ENCODE measurements around the gene OLFML2A. TPM values are rescaled to one million over a fixed set of nuclear protein-coding genes. Genes with fewer than 3 reads are reported as not detected.

The OLFML2A gene
- total RNA-seq, 1 experiment from 2014 or later = 6.7 TPM

DNA sequence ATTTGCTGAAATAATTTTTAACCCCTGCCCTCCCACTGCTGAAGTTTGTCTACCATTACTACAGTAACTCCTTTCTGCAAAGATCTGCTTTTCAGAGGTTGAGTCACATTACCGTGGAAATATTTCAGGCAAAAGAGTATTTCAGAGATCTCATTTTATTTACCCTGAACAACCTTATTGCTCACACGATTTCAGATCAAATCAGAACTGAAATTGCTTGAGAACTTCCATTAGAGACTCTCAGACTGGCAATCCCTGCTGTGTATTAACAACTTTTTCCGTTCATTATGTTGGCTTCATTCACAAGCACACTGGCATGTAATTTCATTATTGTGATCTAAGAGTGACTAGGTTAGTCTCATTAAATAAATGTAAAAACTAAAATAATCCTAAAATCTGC, 21.9 kb upstream of the OLFML2A start:
- ChIA-PET POLR2A (no interaction called here), CTCF (no interaction called here)
- Mint-ChIP-seq H3K4me3 (peak overlapping the region; percentile 8; the same call in 1 of the 2 replicates), H3K27me3 (ENCODE audit: low read depth) (no peaks in the 10 kb centered on the region), H3K27ac (no peak overlapping the region), H3K9me3 (no peaks in the 10 kb centered on the region), H3K36me3 (no peaks in the 10 kb centered on the region), H3K4me1 (peaks cover 84% of the 10 kb centered on the region)
- ATAC-seq (no peak), DNase-seq (ENCODE audit: low spot score) (no peak)
- TF ChIP-seq, protein P1, sequence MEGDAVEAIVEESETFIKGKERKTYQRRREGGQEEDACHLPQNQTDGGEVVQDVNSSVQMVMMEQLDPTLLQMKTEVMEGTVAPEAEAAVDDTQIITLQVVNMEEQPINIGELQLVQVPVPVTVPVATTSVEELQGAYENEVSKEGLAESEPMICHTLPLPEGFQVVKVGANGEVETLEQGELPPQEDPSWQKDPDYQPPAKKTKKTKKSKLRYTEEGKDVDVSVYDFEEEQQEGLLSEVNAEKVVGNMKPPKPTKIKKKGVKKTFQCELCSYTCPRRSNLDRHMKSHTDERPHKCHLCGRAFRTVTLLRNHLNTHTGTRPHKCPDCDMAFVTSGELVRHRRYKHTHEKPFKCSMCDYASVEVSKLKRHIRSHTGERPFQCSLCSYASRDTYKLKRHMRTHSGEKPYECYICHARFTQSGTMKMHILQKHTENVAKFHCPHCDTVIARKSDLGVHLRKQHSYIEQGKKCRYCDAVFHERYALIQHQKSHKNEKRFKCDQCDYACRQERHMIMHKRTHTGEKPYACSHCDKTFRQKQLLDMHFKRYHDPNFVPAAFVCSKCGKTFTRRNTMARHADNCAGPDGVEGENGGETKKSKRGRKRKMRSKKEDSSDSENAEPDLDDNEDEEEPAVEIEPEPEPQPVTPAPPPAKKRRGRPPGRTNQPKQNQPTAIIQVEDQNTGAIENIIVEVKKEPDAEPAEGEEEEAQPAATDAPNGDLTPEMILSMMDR (IDR thresholded peaks at IDR 0.05) = no peak
- TF ChIP-seq, protein P2, sequence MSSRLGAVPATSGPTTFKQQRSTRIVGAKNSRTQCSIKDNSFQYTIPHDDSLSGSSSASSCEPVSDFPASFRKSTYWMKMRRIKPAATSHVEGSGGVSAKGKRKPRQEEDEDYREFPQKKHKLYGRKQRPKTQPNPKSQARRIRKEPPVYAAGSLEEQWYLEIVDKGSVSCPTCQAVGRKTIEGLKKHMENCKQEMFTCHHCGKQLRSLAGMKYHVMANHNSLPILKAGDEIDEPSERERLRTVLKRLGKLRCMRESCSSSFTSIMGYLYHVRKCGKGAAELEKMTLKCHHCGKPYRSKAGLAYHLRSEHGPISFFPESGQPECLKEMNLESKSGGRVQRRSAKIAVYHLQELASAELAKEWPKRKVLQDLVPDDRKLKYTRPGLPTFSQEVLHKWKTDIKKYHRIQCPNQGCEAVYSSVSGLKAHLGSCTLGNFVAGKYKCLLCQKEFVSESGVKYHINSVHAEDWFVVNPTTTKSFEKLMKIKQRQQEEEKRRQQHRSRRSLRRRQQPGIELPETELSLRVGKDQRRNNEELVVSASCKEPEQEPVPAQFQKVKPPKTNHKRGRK (CRISPR knock-in tag; IDR thresholded peaks at IDR 0.05; ENCODE audit: borderline replicate concordance) = no peak
- TF ChIP-seq, protein P3, sequence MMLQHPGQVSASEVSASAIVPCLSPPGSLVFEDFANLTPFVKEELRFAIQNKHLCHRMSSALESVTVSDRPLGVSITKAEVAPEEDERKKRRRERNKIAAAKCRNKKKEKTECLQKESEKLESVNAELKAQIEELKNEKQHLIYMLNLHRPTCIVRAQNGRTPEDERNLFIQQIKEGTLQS (CRISPR knock-in tag; conservative IDR thresholded peaks at IDR 0.05) = no peak
- TF ChIP-seq, protein P4, sequence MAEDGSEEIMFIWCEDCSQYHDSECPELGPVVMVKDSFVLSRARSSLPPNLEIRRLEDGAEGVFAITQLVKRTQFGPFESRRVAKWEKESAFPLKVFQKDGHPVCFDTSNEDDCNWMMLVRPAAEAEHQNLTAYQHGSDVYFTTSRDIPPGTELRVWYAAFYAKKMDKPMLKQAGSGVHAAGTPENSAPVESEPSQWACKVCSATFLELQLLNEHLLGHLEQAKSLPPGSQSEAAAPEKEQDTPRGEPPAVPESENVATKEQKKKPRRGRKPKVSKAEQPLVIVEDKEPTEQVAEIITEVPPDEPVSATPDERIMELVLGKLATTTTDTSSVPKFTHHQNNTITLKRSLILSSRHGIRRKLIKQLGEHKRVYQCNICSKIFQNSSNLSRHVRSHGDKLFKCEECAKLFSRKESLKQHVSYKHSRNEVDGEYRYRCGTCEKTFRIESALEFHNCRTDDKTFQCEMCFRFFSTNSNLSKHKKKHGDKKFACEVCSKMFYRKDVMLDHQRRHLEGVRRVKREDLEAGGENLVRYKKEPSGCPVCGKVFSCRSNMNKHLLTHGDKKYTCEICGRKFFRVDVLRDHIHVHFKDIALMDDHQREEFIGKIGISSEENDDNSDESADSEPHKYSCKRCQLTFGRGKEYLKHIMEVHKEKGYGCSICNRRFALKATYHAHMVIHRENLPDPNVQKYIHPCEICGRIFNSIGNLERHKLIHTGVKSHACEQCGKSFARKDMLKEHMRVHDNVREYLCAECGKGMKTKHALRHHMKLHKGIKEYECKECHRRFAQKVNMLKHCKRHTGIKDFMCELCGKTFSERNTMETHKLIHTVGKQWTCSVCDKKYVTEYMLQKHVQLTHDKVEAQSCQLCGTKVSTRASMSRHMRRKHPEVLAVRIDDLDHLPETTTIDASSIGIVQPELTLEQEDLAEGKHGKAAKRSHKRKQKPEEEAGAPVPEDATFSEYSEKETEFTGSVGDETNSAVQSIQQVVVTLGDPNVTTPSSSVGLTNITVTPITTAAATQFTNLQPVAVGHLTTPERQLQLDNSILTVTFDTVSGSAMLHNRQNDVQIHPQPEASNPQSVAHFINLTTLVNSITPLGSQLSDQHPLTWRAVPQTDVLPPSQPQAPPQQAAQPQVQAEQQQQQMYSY (CRISPR knock-in tag; IDR thresholded peaks at IDR 0.05) = no peak
- TF ChIP-seq RELA (CRISPR knock-in tag; IDR thresholded peaks at IDR 0.05; ENCODE audit: borderline replicate concordance) (no peak), IRF2 (CRISPR knock-in tag; IDR thresholded peaks at IDR 0.05; ENCODE audit: borderline replicate concordance, low read depth) (no peak), MXD4 (CRISPR knock-in tag; IDR thresholded peaks at IDR 0.05; ENCODE audit: borderline replicate concordance) (no peak), ELF4 (CRISPR knock-in tag; IDR thresholded peaks at IDR 0.05; ENCODE audit: low read depth) (no peak)
- TF ChIP-seq, protein P5, sequence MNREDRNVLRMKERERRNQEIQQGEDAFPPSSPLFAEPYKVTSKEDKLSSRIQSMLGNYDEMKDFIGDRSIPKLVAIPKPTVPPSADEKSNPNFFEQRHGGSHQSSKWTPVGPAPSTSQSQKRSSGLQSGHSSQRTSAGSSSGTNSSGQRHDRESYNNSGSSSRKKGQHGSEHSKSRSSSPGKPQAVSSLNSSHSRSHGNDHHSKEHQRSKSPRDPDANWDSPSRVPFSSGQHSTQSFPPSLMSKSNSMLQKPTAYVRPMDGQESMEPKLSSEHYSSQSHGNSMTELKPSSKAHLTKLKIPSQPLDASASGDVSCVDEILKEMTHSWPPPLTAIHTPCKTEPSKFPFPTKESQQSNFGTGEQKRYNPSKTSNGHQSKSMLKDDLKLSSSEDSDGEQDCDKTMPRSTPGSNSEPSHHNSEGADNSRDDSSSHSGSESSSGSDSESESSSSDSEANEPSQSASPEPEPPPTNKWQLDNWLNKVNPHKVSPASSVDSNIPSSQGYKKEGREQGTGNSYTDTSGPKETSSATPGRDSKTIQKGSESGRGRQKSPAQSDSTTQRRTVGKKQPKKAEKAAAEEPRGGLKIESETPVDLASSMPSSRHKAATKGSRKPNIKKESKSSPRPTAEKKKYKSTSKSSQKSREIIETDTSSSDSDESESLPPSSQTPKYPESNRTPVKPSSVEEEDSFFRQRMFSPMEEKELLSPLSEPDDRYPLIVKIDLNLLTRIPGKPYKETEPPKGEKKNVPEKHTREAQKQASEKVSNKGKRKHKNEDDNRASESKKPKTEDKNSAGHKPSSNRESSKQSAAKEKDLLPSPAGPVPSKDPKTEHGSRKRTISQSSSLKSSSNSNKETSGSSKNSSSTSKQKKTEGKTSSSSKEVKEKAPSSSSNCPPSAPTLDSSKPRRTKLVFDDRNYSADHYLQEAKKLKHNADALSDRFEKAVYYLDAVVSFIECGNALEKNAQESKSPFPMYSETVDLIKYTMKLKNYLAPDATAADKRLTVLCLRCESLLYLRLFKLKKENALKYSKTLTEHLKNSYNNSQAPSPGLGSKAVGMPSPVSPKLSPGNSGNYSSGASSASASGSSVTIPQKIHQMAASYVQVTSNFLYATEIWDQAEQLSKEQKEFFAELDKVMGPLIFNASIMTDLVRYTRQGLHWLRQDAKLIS (CRISPR knock-in tag; IDR thresholded peaks at IDR 0.05; ENCODE audit: borderline replicate concordance) = no peak

DNA sequence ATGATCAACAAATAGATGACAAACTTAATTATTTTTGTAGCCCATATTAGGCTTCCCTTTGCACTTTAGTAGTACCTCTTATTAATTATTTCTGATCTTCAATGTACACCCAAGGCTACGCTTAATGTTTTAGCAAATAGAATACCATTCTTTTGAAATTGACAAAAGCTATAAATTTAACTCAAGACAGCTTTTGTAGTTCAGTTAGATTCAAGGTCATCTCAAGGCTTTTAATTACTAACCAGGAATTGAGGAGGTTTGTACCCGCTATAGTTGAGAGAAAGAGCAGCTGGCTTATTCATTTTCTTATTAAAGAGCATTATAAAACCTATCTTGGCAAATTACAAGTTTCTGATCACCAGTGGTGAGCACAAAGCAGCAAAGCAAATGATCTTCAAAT, 20.9 kb upstream of the OLFML2A start:
- POLR2A ChIA-PET = no interaction called here
- H3K36me3 Mint-ChIP-seq = no peaks in the 10 kb centered on the region
- ATAC-seq (no peak), DNase-seq (ENCODE audit: low spot score) (no peak)
- H3K4me3 Mint-ChIP-seq = peak overlapping the region; percentile 49
- peaks cover 86% of the 10 kb centered on the region for H3K4me1 Mint-ChIP-seq
- no peaks in the 10 kb centered on the region for H3K9me3 Mint-ChIP-seq
- CTCF ChIA-PET = interaction anchor here (1.2 to 3.8 kb wide), 2 partner anchors 16 to 138 kb away, joined by 5 to 12 read pairs; no protein-coding TSS in a partner anchor
- no peaks in the 10 kb centered on the region for H3K27me3 Mint-ChIP-seq (ENCODE audit: low read depth)
- peak overlapping the region; percentile 87 for H3K27ac Mint-ChIP-seq
- TF ChIP-seq OVOL2 (CRISPR knock-in tag; IDR thresholded peaks at IDR 0.05; ENCODE audit: borderline replicate concordance) (no peak), ZNF219 (CRISPR knock-in tag; IDR thresholded peaks at IDR 0.05; ENCODE audit: borderline replicate concordance) (no peak), ZNF423 (CRISPR knock-in tag; IDR thresholded peaks at IDR 0.05) (no peak), NFATC4 (CRISPR knock-in tag; IDR thresholded peaks at IDR 0.05) (no peak)
- TF ChIP-seq, protein P6, sequence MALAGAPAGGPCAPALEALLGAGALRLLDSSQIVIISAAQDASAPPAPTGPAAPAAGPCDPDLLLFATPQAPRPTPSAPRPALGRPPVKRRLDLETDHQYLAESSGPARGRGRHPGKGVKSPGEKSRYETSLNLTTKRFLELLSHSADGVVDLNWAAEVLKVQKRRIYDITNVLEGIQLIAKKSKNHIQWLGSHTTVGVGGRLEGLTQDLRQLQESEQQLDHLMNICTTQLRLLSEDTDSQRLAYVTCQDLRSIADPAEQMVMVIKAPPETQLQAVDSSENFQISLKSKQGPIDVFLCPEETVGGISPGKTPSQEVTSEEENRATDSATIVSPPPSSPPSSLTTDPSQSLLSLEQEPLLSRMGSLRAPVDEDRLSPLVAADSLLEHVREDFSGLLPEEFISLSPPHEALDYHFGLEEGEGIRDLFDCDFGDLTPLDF (CRISPR knock-in tag; IDR thresholded peaks at IDR 0.05) = no peak
- TF ChIP-seq, protein P7, sequence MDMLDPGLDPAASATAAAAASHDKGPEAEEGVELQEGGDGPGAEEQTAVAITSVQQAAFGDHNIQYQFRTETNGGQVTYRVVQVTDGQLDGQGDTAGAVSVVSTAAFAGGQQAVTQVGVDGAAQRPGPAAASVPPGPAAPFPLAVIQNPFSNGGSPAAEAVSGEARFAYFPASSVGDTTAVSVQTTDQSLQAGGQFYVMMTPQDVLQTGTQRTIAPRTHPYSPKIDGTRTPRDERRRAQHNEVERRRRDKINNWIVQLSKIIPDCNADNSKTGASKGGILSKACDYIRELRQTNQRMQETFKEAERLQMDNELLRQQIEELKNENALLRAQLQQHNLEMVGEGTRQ (CRISPR knock-in tag; IDR thresholded peaks at IDR 0.05) = no peak
- TF ChIP-seq, protein P8, sequence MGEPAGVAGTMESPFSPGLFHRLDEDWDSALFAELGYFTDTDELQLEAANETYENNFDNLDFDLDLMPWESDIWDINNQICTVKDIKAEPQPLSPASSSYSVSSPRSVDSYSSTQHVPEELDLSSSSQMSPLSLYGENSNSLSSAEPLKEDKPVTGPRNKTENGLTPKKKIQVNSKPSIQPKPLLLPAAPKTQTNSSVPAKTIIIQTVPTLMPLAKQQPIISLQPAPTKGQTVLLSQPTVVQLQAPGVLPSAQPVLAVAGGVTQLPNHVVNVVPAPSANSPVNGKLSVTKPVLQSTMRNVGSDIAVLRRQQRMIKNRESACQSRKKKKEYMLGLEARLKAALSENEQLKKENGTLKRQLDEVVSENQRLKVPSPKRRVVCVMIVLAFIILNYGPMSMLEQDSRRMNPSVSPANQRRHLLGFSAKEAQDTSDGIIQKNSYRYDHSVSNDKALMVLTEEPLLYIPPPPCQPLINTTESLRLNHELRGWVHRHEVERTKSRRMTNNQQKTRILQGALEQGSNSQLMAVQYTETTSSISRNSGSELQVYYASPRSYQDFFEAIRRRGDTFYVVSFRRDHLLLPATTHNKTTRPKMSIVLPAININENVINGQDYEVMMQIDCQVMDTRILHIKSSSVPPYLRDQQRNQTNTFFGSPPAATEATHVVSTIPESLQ (CRISPR knock-in tag; IDR thresholded peaks at IDR 0.05) = no peak

Data from WTC11 (cell line).